Right atrium auricular region (tissue), 2 donors: Measurements from ENCODE around the gene FGF16. TPM values are rescaled to one million over a fixed set of nuclear protein-coding genes. Genes with fewer than 3 reads are reported as not detected.

Source experiments
- DNase-seq: peaks from one replicate; pipeline ENCODE4 v3.0.0-alpha.2; 2019; ENCODE audit warnings: low spot score
- H3K27ac ChIP-seq, 2 donors: fragments of 200-600 bp; sonication (generic); 1 replicate in 1 of 2; 2 replicates in 1 of 2; pipeline ENCODE4 v1.5.1; 2016 to 2019
- H3K27me3 ChIP-seq, 2 donors: fragments of 200-600 bp; sonication (generic); one replicate each; pipeline versions ENCODE4 v1.5.1 to v1.6.0; 2017 to 2019
- H3K36me3 ChIP-seq: fragments of 200-600 bp; sonication (generic); one replicate; pipeline ENCODE4 v1.5.1; 2016
- H3K4me1 ChIP-seq, 2 donors: fragments of 200-600 bp; sonication (generic); one replicate each; pipeline versions ENCODE4 v1.5.1 to v1.6.0; 2017 to 2019
- H3K4me3 ChIP-seq, 2 donors: fragments of 200-600 bp; sonication (generic); 1 replicate in 1 of 2; 2 replicates in 1 of 2; pipeline ENCODE4 v1.5.1; 2017 to 2019; ENCODE audit warnings: mild to moderate bottlenecking in 1 of 2, moderate library complexity in 1 of 2
- H3K9me3 ChIP-seq, 2 donors: fragments of 200-600 bp; sonication (generic); one replicate each; pipeline ENCODE4 v1.5.1; 2019
- total RNA-seq, 2 donors: library from RNA; depleted of rRNA; stranded (reverse); fragments of >200 nt; gene quantifications; one replicate each; pipeline ENCODE4 v1.1.0, GENCODE V29; 2016
- TF ChIP-seq, protein P1 (sequence below), 2 donors: fragments of 200-600 bp; sonication (generic); IDR thresholded peaks; one replicate each; pipeline ENCODE4 v1.5.1; 2019; ENCODE audit warnings: antibody characterized with exemption in 2 of 2

The FGF16 gene
- total RNA-seq, 2 donors from 2014 or later, result not detected

DNA sequence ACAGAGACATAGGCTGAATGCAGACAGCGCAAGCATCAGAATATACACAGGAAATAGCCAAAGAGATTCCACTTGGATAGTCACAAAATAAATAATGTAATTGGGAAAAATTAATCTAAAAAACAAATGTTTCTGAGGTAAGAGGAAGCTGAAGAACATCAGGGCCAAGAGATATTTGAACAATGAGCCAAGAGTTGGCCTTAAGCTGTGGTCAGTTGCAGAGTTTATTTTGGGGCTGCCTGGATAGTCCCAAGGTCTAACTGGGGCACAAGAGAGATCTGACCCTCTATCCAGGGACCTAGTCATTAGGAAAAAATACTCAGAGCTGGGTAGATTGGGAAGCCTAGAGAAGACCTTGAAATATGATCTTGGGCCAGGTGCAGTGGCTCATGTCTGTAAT, 31.3 kb upstream of the FGF16 start:
- TF ChIP-seq, protein P1, sequence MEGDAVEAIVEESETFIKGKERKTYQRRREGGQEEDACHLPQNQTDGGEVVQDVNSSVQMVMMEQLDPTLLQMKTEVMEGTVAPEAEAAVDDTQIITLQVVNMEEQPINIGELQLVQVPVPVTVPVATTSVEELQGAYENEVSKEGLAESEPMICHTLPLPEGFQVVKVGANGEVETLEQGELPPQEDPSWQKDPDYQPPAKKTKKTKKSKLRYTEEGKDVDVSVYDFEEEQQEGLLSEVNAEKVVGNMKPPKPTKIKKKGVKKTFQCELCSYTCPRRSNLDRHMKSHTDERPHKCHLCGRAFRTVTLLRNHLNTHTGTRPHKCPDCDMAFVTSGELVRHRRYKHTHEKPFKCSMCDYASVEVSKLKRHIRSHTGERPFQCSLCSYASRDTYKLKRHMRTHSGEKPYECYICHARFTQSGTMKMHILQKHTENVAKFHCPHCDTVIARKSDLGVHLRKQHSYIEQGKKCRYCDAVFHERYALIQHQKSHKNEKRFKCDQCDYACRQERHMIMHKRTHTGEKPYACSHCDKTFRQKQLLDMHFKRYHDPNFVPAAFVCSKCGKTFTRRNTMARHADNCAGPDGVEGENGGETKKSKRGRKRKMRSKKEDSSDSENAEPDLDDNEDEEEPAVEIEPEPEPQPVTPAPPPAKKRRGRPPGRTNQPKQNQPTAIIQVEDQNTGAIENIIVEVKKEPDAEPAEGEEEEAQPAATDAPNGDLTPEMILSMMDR (IDR thresholded peaks at IDR 0.05), result no peak
- H3K36me3 ChIP-seq, result no peaks in the 10 kb centered on the region

DNA sequence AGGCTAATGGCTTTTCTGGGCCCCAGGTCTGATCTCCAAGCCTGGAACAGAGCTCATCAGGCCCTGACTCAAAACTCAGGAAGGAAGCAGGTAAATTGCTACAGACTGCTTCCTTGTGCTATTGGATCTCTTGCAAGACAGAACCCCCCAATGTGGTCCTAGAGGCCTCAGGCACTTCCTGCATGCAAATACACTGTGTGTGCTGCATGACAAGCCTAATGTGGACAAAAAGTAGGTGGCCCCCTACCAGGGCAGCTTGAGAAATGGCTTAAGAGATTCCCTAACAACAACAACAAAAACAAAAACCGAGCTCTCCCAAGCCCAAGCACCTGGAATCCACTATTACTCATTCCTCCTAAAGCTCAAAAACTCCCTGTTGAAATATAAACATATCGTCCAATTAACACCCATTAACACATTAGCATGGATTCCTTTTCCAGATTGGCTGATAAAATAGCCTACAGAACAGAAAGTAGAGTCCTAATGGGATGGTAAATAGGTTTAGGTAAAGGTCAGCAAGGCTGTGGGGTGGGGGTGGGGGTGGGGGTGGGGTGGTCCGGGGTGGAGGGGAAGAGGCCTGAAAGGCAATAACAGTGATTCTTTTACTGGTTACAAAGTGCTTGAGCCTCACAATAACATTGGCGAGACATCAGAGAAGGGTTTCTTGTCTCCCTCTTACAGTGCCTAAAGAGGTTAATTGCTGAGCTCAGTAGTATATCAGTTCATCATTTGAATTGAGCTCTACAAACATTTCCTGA, 24.1 kb upstream of the FGF16 start:
- H3K27me3 ChIP-seq, result no peaks in the 10 kb centered on the region
- DNase-seq, result no peak
- no peaks in the 10 kb centered on the region for H3K36me3 ChIP-seq
- no peak overlapping the region for H3K27ac ChIP-seq
- H3K4me3 ChIP-seq, result no peak overlapping the region
- no peaks in the 10 kb centered on the region for H3K4me1 ChIP-seq
- TF ChIP-seq, protein P1 (IDR thresholded peaks at IDR 0.05), result no peak
- H3K9me3 ChIP-seq, result no peaks in the 10 kb centered on the region

More for the DNA sequence above, 31.3 kb upstream of the FGF16 start:
- no peaks in the 10 kb centered on the region for H3K27me3 ChIP-seq
- no peak overlapping the region for H3K27ac ChIP-seq
- H3K9me3 ChIP-seq, result no peaks in the 10 kb centered on the region
- no peaks in the 10 kb centered on the region for H3K4me1 ChIP-seq
- no peak overlapping the region for H3K4me3 ChIP-seq
- no peak for DNase-seq

DNA sequence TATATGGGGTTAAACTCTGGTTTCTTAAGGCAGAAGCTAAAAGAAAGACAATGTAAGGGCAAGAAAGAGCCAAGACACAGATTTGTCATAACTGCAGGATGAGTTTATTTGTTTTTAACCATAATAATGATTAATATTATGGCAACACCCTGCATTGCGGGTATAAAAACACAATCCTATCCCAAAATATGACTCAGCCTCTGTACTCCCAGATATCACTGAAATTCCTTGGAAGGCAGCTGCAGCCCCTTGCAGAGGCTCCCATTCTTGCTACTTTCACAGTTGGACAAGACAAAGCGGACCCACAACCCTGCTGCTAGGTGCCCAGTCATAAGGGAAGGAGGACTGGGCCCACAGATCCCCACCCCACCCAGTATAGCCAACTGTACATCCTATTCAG, 20.4 kb upstream of the FGF16 start:
- Histone ChIP-seq H3K27me3 (no peaks in the 10 kb centered on the region), H3K27ac (no peak overlapping the region), H3K4me3 (no peak overlapping the region), H3K9me3 (no peaks in the 10 kb centered on the region), H3K4me1 (no peaks in the 10 kb centered on the region), H3K36me3 (no peaks in the 10 kb centered on the region)
- TF ChIP-seq, protein P1 (IDR thresholded peaks at IDR 0.05), result no peak
- DNase-seq, result no peak

DNA sequence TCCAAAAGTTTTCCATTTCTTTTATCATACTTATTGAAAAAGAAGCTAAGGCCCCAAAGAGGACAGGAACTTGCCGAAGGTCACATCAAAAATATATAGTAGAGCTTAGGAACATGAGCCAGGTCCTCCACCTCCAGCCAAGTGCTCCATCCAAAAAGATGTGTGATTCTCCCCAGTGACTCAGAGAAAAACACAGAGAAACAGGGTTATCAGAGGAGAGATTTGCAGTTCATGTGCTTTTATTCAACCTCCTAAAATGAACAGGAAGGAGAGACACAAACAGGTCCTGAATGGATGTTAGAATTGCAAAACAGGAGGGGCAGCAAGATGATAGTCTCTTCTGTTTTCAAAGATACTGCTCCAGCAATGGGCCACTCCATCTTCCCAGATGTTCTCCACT, 19.6 kb upstream of the FGF16 start:
- Histone ChIP-seq H3K36me3 (no peaks in the 10 kb centered on the region), H3K4me3 (no peak overlapping the region), H3K9me3 (no peaks in the 10 kb centered on the region), H3K27ac (no peak overlapping the region), H3K4me1 (no peaks in the 10 kb centered on the region), H3K27me3 (no peaks in the 10 kb centered on the region)
- DNase-seq, result no peak
- TF ChIP-seq, protein P1 (IDR thresholded peaks at IDR 0.05), result no peak

DNA sequence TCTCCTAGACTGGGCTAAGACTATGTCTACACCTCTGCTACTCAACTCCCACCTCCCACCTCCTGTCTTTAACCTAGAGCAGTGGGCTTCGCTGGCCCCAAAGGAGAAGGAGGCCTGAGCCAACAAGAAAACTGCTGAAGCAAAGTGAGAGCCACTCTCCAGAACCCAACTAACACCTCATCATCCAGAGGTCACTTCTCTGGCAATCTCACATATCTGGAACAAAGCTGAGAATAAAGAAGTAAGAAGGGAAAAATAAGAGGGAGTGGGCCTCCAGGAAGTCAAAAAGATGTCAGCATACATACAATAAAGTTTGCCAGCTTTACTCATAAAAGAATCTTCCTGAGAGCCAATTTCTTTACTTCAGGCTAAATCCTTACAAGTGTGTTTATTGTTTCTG, 18.6 kb upstream of the FGF16 start:
- Histone ChIP-seq H3K27ac (no peak overlapping the region), H3K27me3 (no peaks in the 10 kb centered on the region)
- TF ChIP-seq, protein P1 (IDR thresholded peaks at IDR 0.05), result no peak

DNA sequence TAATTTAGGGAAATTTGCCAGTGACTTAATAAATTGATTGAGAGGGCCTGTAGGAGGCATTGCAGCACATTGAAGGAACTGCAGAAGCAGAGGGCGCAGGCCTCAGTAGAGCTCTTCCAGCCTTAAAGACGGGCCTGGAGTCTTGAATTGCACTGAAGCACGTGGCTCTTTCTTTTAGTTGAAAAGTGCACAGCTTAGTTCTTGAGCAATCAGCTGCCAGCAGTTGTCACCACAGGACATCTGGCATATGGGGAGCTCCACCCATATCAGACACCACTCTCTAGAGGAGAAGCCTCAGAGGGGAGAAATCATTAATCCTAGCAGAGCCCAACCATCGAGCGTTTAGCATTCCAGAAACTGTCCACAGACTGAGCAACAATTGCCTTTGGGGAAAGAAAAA, 16.0 kb upstream of the FGF16 start:
- Histone ChIP-seq H3K27ac (no peak overlapping the region), H3K36me3 (no peaks in the 10 kb centered on the region), H3K27me3 (no peaks in the 10 kb centered on the region), H3K4me1 (no peaks in the 10 kb centered on the region), H3K9me3 (no peaks in the 10 kb centered on the region), H3K4me3 (no peak overlapping the region)
- peak; percentile 60 for DNase-seq
- TF ChIP-seq, protein P1 (IDR thresholded peaks at IDR 0.05), result no peak

More for the DNA sequence above, 18.6 kb upstream of the FGF16 start:
- no peak for DNase-seq
- no peaks in the 10 kb centered on the region for H3K9me3 ChIP-seq
- H3K4me1 ChIP-seq, result no peaks in the 10 kb centered on the region
- no peaks in the 10 kb centered on the region for H3K36me3 ChIP-seq
- no peak overlapping the region for H3K4me3 ChIP-seq
